Activated naive CD4-positive, alpha-beta T cell treated with Interleukin-2 at 50 U/mL for 16 hours (primary cell): Measurements from ENCODE around the gene FUT9.

Experiments
- DNase-seq: peaks from one replicate; pipeline ENCODE4 v3.0.0-alpha.2; 2020

FUT9 gene

DNA sequence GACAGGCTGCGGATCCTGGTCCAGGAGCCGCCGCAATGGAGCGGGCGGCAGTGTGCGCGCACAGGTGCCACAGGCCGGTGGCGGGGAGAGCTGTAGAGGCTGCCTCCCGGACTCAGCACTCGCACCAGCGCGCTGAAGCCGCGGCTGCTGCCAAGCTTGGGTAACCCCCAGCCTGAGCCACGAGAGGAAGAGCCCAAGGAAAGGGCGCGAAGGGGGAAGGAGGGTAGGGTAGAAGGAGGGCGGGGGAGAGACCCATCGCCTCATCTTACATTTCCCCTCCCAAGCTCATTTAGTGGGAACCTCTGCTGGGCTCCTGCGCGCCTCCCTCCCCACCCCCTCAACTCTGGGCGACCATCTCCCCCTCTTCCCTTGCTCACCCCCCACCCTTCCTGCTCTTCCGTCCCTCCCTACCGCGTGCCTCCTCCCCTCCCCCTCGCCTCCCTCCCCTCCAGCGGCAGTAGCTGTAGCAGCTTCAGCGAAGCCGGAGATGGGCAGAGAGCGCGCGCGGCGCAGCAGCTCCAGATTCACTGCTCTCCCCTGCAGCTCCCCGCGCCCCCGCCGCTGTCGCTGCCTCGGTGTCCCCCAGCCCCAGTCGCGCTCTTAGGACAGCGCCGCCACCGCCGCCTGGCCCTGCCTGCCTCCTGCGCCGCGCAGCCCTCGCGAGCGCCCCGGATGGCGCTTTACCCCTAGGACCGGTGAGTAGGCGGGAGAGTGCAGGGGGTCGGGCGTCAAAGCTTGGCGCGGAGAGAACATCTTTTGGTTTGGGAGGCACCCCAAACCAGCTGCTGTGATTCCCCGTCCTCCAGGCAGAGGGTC lies at the start of gene FUT9:
TSS of gene FUT9 (plus strand) at position 457 of the 816 bp plus-strand sequence. CDS start 187,182 bp downstream, outside the sequence.
- no peak for DNase-seq

DNA sequence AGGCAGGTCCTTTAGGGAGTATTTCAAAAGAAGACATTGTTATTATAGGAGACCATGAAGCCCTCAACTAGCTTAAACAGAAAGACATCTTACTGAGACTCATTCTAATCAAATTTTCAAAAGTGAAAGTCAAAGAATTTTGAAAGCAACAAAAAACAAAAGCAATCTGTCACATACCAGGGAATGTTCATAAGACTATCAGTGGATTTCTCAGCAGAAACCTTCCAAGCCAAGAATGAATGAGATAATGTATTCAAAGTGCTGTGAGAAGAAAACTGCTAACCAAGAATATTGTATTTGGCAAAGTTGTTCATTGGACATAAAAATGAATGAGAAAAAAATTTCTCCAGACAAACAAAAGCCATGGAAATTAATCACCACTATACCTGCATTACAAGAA lies 48.2 kb upstream of the FUT9 start:
- DNase-seq: no peak

DNA sequence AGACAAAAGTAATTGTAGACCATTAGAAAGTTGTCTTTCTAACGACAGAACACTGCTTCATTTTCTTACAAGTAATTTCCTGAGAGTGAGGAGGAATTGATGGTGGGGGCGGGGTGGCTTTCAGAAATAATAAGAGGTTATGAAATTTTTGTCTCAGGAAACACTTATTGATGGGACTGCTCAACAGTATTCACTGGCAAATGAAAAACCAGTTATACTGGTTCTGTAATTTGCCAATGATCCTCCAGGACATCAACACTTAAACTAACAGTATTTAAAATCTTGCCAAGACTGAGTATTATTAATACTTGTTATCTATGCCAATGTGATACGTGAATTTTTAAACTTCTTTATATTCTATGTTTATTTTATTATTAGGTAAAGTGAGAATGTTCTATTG lies 41.8 kb upstream of the FUT9 start:
- no peak for DNase-seq

DNA sequence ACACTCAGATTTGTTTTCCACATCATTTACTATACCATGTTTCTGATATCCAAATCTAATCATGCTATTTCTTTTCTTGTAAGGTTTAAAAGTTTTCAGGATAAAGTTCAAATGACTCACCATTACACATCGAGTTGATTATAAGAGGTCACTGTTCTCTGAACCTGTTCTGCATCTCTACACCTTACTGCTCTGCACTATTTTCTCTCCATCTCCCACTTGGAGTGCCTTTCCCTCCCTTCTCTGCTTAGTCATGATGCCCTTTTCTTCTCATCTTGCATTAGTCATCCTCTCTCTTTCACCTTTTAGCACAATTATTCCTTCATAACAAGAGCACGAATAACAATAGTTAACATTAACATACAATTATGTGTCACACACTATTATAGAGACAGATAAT lies 37.5 kb upstream of the FUT9 start:
- no peak for DNase-seq

DNA sequence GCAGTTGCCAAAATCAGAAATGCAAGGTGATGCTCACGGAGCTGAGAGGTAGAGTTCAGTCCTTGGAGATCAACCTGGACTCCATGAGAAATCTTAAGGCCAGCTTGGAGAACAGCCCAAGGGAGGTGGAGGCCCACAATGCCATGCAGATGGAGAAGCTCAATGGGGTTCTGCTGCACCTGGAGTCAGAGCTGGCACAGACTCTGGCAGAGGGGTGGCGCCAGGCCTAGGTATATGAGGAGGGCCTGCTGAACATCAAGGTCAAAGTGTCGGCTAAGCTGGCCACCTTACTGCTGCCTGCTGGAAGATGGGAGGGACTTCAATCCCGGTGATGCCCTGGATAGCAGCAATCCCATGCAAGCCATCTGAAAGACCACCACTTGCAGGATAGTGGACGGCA lies 23.9 kb upstream of the FUT9 start:
- no peak for DNase-seq

DNA sequence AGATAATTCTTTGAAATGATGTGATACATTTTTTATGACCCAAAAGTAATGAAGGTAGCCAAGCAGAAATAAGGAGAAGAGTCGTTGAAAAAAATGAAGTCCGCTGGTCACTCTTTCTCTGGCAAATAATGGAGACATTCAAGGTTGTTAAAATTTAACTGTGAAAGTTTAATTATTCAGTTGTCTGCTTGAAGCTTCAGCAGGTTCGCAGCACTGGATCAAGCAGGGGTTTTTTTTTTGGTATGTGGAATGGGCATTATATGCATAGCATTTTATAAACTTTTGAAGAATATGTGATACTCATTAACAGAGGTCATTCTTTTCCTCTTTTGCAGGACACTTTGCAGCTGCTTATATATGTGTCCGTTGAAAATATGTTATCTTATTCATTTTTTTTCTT lies 21.6 kb upstream of the FUT9 start:
- DNase-seq: no peak

DNA sequence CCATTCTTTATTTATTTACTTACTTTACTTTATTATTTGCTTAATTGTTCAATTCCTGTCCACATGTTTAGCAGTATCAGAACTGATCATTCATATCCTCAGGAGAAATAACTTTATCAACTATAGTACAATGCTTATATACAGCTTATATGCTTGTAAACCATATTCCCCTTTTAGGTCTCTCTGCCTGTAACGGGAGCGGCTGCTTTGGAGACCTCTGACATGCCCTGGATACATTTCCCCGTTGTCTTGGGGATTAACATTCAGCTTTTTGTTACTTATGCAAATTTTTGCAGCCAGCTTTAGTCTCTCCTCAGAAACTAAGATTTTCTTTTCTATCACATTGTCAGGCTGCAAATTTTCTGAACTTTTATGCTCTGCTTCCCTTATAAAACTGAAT lies 17.6 kb upstream of the FUT9 start:
- no peak for DNase-seq

DNA sequence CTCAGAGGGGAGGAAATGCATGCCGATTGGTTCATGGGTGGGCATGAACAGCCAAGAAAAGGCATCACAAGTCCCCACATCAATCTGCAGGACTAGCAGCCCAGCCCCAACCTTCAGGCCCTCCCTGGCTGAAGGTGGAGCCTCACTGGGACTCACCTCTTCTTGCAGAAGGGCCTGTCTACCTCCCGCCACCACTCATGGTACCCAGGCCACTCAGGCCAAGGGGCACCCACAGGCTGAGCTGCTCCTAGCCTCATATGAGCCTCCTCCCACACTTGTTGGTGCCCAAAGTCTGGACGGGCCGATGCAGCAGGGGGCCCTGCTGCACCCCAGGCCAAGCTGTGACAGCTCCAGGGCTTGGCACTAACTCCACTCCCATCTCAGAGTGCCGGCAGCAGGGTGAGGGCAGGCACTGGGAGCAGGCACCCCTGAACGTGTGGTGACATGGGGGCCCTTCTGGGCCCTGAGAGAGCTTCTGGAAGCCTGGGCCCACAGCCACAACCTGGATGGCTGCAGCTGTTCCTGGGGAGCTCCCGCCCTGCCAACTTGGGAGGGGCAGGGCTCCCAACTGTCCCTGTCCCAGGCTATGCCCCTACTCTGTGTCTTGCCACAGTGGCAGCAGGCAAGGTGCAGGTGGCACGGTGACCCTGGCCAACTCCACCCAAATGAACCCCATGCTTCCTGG lies 13.7 kb upstream of the FUT9 start:
- DNase-seq: no peak

DNA sequence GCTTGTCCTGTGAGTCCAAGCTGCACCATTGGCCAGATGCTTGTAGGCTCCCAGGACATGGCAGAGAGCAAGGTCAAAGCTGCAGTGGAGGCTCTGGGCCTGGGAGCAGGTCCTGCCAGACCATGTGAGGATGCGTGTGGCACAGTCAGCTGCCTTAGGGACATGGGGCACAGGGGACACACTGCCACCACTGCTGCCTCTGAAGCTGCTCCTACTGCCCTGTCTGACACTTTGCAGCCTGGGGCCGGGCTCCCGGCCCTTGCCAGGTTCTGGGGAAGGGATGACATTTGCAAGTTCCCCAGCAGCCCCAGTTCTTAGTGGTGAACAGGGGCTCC lies 13.2 kb upstream of the FUT9 start:
- DNase-seq: no peak

DNA sequence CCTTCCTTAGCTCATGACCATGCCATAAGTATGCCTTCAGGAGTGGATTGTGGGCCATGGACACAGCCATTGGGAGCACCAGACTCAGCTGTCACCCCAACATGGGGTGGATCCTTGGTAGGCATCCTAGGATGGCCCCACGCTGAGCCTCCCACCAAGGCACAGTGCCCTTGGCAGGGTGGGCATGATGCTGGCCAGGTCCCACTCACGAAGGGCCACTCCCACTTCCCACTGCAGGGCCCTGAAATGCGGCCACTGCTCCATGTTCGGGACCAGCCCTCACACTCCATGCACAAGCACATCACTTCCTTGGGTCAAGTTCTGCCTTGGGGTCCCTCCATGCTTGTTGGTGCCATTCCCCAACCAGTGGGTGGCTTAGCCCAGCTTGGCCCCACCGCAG lies 12.9 kb upstream of the FUT9 start:
- no peak for DNase-seq

DNA sequence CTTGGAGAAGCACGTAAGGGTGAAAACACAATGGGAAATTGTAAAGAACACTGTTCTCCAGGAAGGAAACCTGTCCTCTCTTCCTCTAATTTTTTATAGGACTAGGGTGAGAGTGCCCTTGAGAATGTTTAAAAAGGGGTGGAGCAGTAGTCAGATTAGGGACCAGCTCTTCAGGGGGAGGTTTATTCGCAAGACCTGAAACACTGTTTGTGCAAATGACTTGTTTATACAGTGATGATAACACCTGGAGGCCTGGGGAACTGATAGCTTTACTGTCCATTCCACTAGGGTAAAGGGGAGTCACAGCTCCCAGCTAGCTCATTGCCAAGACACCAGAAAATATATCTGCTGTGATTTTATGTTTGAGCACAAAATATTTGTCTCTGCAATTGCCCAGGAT lies 8.1 kb upstream of the FUT9 start:
- no peak for DNase-seq

DNA sequence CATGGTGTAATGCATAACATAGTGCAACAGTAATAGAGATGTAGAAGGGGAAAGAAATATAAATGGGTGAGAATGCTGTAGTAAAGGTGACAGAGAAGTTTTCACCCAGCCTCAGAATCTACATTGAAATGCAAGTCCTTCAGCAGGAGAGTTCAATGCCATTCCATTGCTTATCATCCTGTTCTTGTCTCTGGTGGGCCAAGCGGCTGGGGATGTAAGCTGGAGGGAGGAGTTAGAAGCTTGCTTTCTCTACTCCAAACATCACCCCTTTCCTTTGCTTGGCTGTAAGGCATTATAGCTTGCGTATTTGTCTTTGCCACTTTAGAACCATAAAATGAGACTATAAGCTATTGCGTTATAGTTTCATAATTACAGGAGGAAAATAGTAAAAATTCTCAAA lies 2.2 kb upstream of the FUT9 start:
- DNase-seq: no peak

DNA sequence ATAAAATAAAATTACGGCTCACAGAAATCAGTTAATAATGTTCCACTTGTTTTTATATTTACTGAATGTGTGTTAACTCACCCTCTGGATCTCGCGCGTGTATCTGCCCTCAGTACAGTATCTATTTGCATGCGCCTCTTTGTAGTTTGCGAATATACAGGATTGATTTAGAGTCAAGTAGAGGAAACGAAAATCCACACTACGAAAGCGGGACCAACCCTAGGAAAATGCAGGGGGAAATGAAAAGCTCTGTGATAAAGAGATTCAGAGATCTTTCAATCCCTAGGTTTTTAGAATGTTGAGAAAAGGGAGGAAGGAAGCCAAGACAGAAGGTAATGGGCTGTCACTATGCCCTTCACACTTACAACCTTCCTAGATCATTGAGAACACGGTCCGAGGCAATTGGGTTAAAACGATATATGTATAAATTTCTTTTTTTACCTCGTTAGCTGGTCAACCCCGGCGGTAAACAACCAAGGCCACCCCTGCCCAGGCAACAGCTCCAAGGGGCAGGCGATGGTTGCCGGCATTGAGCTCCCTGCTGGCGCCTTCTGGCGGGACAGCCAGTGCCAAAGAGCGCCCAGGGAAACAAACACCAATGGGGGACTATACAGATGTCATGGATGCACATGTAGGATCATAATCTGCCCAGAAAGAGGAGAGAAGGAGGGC lies 792 bp upstream of the FUT9 start:
- DNase-seq: no peak

DNA sequence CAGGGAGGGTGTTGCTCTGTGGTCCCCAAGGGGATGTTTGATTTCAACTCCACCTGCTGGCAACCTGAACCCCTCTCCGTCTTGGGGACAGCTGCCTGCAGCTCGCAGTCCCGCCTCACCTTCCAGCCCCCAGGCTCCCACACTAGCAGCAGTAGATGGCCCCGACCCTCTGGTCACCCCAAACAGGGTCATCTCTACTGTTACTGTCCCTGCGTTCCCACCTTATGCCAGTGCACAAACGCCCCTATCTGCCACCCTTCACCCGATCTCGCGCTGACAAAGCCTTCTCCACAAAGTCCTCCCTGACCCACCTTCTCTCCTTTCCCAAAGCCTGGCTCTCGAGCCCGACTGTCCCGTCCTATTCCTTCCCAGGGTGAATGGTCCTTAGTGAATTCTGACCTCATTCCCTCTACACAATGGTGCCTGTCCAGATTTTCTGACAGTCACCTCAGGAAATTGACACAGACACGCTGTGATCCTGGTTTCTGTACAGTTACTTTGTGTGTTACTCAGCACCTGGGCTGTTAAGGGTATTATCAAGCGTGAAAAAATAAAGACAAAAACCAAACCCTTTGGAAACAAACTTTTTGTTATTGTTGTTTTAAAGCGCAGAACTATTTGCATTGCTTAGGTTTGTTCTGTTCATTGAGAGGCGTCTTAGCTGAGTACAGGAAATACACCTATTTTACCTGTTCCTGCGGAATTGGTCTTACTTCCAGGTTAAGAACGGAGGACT lies 728 bp downstream of the FUT9 start:
- DNase-seq: no peak

DNA sequence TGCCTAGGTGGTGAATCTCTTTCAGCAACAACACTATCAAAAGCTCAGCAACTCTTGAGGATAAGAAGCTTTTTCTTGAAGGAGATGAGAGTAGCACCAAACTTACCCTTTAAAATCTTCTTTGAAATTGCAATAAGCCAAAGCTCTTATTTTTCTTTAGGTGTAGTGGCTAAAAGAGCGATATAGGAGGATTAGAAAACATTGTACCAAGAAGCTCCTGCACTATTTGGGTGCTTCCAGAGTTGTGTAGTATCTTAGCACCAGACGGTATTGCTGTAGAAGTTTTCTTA lies 1.2 kb downstream of the FUT9 start:
- no peak for DNase-seq

DNA sequence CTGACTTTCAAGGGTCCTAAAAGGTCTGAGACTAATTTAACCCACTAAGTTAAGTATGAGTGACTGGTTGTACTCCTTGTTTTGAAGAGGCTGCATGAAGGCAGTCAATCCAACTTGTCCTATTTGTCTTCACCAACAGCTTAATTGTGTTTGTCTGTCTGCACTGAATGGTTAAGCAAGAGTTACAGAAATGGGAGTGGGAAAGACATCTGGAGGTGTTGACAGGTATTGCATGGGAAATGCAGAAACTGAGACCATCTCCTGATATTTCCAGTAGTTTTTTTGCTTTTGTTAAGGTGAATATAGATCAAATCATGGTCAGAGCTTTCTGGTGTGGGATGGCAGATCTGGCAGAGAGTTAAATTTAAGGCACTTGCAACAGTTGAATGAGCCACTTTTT lies 6.5 kb downstream of the FUT9 start:
- no peak for DNase-seq

DNA sequence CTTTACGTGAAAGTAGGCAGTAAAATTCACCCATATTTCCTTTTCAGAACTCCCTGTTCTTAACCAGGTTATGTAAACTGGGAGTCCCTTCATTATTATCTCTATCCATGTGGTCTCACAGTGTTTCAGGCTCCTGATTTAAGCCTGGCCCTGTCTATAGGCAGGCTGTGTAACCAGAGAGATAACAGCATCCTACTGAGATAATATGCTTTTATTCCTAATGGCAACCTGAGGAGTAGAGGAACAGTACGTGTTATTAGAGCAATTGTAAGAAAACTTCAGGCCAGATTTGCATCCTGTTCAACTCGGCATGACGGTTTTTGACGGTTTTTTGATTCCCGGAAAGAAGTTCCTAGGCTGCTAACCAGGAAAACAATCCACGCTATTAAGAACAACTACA lies 16.9 kb downstream of the FUT9 start:
- DNase-seq: no peak

DNA sequence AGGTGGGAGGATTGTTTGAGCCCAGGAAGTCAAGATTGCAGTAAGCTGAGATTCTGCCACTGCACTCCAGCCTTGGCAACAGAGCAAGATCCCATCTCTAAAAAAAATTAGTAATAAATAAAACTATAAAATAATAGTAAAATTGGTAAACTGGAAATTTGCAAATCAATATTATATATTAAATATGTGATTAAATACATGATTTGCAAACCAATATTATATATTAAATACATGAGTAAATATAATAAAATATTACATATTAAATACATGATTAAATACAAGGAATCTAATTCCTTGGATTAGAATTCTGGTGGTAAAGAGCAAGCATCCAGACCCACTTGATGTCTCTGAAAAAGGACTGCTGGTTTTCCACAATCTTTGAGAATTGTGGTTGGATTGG lies 35.8 kb downstream of the FUT9 start:
- DNase-seq: no peak

DNA sequence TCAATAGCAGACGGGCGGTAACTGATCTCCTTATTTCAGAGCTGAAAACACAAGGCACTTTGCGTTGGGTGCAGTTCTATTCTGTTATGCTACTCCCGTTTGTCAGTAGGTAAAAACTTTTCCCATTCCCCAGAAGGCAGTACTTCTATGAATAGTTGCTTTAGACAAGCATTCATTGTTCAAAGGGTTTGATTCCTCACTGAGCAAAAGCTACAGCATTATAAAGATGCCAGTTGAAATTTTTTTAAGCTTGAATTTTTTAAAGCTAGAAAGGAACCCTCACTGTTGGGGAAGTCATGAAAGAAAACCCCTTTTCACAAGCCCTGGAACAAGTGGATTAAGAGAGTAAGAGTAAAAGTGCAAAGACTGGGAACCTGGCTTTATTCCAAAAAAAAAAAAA lies 42.3 kb downstream of the FUT9 start:
- no peak for DNase-seq

DNA sequence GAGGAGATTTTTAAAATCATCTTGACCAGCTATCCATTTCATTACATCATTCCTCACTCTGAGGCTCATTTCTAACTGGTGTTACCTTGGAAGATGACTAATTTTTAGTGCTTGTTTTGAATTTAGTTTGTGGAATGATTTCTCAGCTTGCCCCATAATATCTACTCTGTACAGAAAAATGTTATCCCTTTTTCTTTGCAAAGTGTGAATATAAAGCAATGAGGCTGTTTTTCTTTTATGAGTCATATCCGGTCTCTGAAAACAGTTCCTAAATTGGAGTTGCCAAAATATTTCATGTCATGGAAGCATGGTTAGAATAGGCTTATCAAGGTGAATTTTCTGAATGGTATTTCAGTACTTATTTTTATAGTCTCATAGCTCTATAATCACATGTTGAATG lies 43.8 kb downstream of the FUT9 start:
- DNase-seq: no peak

DNA sequence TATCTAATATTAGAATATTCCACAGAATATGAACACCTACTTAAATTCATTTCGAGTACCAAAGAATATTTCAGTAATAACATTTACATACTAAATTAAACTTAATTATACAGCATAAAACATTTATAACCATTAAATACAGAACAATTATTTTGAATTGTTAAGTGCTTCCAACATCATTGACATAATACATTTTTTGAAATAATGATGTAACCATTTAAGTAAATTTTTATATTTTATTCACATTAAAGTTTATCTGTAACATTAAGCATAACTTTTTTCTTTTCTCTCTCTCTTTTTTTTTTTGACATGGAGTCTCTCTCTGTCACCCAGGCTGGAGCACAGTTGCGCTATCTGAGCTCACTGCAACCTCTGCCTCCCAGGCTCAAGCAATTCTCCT lies 44.5 kb downstream of the FUT9 start:
- DNase-seq: no peak

DNA sequence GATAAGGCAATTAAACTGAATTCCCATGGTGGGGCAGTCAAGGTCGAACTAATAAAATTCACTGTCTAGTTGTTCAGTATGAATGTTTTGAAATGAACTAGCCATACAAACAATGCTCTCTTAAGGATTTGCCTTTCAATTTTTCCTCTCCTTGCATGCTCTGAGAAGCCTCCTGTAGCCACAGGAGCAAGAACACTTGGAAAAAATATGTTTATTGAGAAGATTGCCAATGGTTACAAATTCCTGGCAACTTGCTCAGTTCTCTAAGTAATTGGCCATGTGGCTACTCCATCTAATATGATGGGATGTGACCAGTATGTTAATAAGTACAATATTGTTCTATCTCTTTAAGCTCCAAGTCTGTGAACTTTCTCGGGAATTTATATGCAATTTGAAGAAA lies 49.4 kb downstream of the FUT9 start:
- DNase-seq: no peak

DNA sequence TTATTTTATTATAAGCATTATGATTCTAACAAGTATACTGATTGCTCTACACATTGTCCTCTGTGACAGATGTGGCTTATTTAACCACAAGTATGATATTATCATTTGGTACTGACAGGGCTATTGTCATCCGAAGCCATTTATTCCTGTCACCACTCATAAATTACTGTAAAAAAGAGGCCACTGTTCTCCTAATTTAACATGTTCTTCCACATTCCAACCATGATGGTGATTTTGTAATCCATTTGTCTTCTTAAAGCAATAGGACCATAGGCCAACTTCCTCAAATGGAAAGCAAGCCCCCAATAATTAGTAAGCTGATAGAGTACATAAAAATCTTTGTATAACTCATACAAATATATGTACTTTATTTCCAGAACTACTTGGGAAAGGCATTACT lies 50.6 kb downstream of the FUT9 start:
- no peak for DNase-seq

DNA sequence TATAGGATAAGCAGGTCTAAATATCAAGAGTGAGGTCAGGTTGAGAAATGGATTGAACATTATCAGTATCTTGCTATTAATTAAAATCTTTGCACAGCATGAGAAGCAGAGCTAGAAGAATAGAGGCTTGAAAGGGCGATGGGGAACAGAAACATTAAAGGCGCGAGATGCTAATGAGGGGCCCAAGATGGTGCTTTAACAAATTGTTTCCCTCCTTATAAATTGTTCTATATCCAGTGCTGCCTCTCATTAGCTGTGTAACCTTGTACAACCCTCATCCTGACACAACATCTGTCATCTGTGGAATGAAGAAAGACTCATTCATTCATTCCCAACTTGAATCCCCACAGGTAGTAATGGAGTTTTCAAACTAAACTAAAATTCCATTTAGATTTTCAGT lies 57.8 kb downstream of the FUT9 start:
- no peak for DNase-seq
